Measurements from ENCODE around the gene HACD2.
"Not testable (repeated sequence)": the region's sequence is repeated elsewhere in the genome, so short reads cannot be mapped to it uniquely, and the experiment has no call there.

The HACD2 gene

DNA sequence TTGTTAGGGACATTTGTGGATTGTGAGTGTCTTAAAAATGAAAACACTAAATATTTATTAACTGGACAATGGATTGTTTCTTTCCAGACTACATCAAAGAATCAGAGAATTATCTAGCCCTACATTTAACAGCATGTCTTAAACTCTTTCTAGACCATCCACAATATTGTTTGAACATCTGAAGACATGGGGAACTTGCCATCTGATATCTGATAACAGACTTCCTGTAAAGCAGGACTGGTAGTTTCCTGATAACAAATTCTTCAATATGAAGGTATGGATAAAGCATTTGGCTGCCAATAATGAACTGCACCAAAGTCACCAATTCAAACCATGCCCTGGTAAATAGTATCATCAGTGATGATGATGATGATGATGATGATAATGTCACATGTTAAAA is 26.2 kb upstream of the HACD2 start:
- no peak for DNase-seq

DNA sequence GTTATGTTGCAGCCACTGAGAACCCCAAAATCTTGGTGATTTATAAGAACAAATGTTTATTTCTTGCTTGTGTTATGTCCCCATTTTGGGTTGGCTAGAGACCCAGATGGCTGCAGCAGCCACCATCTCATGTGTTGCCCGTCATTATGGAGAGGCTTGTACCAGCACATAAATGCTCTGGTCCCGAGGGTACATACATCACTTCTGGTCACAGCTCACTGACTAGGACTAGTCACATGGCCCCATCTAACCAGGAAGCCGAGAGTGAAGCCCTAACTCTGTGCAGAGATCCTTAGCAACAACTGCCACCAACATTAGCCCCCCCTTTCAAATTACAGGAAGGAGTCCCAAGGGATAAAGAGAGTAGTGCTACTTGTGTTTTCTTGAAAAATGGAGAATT is 25.5 kb upstream of the HACD2 start:
- DNase-seq: no peak

DNA sequence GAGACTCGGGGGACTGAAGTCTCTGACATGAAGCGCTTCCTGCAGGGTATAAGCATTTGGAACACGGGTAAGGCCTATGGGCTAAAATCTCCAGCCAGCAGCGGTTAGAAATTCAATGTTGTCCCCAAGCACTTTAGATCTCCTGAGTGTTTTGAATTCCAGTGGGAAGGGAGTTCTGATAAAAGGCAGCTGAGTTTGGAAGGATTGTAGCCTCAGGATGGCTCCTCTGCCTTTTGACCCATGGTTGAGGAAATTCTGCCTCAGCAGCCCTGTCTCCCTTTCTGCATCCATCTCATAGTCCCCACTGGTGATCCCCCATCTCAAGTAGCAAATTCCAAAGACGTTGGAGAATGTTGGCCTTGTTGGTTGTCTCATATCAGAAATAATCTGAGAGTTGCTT is 24.2 kb upstream of the HACD2 start:
- no peak for DNase-seq

DNA sequence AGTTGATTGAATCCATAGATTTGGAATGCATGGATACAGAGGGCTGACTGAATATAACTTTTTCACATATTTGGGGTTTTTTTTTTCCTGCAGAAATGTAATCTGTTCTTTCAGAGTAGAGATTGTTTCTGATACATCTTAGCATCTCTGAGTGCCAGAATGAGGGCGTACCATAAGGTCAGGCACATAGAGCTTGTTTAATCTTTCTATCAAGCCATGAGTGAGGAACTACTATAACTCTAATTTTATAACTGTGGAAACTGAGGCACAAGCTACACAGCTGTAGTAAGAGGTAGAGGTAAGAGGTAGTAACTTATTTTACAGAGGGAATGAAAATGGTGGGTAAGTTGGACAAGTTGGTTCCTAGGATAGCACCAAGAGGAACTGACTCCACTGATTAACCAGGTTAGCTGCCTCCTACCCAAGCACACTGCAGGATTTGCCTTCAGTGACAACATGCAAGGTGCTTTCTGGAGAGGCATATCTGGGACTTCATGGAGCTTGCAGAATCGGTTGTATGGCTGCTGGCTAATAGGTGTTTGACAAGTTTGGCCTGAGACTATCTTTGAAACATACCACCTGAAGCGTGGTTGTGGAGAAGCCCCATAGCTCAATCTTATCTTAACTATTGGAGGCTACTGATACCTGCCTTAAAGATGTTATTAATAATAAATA is 23.5 kb upstream of the HACD2 start:
- no peak for DNase-seq

DNA sequence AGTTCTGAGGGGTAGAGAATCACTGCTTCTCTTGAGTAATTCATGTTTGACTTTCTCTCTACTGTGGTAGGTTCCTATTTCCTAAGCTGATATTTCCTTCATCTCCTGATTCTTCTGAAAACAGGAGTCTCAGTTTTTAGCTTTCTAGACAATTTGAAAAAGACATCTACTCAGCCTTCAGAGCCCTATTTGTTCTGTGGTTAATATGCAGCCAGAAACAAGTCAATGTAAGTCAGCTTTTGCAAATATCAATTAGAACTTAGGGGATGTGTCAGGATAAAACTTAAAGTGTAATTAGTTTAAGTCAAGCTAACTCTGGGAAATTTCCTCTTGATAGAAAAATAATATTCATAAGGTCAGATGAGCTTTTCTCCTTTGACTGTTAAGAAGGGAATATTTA is 21.7 kb upstream of the HACD2 start:
- no peak for DNase-seq

DNA sequence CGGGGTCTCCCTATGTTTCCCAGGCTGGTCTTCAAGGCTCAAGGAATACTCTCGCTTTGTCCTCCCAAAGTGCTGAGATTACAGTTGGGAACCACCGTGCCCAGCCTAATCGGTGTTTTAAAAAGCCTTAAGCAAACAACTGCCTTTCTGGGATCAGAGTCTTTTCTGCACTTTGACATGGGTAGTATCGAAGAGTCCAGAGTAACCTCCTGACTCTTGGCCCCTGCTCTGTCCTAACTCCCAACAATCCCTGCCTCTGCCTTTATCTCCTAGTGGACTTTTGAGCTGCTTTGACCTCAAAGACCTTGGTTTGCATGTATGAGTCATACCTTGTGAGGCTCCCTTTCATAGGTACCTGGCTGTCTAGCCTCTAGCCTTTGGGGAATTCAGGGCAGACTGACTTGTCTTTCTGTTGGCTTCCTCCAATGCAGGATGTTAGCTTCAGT is 21.0 kb upstream of the HACD2 start:
- DNase-seq: no peak

DNA sequence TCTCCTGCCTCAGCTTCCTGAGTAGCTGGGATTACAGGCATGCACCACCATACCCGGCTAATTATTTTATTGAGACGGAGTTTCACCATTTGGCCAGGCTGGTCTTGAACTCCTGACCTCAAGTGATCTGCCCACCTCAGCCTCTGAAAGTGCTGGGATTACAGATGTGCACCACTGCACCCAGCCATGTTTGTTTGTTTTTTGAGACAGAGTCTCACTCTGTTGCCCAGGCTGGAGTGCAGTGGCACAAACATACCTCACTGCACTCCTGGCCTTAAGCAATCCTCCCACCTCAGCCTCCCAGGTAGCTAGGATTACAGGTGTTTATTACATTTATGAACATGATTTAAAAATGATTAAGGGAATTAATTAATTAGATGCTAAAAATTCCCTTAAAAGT is 18.3 kb upstream of the HACD2 start:
- not testable (repeated sequence) for DNase-seq

DNA sequence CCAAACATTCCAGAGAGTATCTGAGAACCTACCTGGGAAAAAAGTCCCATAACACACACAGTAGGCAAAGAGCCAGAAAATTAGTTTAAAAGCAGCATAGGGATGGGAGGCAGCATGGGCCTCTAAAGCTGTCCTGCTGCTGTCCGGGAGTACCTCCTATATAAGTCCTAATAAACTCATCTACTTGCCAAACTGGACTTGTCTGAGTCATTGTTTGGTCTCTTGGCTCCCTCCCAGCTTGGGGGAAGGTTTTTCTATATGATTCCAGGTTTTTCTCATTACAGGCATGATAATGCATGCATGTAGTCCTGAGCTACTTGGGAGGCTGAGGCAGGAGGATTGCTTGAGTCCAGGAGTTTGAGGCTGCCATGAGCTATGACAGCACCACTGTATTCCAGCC is 17.5 kb upstream of the HACD2 start:
- DNase-seq: no peak

DNA sequence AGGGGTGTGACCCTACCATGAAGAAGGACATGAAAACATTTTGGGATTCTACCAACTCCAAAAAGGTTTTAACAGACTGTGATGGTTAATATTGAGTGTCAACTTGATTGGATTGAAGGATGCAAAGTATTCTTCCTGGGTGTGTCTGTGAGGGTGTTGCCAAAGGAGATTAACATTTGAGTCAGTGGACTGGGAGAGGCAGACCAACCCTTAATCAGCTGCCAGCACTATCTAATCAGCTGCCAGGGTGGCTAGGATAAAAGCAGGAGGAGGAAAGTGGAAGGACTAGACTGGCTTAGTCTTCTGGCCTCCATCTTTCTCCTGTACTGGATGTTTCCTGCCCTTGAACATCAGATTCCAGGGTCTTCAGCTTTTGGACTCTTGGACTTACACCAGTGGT is 16.0 kb upstream of the HACD2 start:
- not testable (repeated sequence) for DNase-seq

DNA sequence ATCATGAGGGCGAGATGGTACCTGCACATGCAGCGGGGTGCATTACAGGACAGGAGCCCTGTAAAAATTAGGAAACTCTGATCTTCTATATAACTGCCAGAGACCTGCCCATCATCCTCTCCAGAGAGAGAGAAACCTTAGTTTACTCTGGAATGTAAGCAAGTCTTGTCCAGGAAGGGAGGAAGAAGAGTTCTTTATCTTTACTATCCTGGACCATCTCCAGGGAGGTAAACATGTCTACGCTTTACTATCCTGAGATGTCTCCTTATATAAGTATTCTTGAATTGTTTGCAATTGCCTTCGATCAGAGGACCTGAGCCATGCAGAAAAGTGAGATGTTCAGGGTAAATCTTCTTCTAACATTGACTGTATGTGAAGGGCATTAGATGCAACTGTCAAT is 12.7 kb upstream of the HACD2 start:
- DNase-seq: no peak

DNA sequence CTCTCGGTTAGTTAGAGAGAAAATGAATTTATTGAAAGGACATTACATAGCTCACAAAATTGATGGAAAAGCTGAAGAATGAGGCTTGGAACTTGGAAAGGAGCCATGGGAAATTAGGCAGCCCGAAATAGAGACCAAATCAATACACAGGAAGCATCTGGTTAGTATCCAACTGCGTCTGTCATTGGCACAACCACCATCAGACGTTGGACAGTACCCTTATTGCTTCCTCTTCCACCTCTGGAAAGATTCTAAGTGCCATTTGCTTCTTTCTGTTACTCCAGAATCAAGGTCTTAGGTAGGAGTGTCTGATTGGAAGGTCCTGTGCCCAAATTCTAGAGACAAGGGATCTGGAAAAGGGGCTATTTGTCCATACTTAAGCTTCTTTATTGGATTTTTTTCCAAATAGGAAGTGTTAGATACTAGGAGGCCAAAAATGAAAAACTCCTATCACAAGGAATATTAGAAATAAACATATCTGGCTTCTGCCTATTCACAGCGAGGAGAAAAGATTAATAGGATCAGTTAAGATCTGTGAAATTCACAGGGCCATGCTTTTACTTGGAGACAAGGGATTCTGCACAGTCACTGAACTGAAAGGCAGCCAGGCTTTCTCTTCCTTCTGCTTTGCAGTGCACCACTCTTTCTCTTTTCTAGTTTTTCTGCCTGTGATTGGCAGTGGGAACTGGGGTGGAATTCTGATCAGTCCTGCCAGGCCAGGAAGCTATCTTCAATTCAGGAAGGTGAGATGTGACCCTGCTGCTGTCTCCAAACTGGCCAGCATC is 10.7 kb upstream of the HACD2 start:
- DNase-seq: no peak

DNA sequence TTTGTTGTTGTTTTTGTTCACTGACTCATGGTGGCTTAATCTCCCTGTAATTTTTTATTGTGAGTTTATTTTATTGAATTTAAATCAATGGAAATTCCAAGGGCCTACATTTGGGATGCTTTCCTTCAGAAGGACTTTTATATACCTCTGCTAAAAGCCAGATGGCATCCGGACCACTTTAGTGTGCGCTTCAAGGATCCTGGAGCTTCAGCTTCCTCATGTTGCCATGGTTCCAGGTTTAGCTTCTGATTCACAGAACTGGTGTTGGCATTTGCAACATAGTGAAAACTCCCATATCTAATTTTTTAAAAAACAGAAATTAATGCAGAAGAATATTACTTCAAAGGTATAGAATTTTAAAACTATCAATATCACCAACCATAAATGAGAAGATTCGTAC is 8.5 kb upstream of the HACD2 start:
- DNase-seq: no peak

DNA sequence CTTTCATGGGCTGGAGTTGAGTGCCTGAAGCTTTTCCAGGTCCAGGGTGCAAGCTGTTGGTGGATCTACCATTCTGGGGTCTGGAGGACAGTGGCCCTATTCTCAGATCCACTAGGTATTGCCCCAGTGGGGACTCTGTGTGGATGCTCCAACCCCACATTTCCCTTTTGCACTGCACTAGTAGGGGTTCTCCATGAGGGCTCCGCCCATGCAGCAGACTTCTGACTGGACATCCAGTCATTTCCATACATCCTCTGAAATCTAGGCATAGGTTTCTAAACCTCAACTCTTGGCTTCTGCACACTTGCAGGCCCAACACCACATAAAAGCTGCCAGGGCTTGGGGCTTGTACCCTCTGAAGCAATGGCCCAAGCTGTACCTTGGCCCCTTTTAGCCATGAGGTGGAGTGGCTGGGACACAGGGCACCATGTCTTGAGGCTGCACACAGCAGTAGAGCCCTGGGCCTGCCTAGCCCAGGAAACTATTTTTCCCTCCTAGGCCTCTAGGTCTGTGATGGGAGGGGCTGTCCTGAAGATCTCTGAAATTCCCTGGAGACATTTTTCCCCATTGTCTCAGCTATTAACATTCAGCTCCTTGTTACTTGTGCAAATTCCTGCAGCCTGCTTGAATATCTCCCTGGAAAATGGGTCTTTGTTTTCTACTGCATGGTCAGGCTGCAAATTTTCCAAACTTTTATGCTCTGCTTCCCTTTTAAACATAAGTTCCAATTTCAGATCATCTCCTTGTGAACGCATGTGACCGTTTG is 6.0 kb upstream of the HACD2 start:
- no peak for DNase-seq

DNA sequence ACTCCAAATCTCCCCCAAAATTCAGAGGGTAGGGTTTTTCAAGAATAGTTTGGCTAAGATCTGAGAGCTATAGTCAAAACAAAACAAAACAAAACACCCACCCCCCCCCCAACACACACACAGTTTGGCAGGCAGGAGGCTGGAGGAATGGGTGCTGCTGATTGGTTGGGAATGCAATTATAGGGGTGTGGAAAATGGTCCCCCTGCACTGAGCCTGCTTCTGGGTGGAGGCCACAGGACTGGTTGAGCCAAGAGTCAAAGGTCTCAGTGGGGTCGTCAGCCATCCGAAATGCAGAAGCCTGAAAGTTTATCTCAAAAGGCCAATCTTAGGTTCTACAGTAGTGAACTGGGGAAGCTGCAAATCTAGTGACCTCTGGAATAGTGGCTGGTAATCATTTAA is 2.5 kb upstream of the HACD2 start:
- DNase-seq: no peak

DNA sequence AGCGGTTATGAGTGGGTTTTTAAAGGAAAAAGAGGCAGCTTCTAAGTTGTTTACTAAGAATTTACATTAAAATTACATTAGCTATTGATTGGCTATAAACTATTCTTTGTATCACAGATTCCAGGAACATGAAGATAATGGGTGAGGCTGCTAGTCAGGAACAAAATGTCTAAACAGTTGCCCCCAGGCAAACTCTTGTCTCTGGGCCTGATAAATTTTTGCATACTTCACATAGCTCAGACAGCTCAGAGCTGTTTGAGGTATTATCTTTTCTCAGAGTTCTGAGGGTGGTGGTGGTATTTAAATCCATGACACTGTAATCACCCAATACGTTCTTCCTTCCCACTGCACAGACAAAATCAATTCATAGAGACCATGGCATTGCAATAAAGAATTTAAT is 2.1 kb upstream of the HACD2 start:
- DNase-seq: no peak

DNA sequence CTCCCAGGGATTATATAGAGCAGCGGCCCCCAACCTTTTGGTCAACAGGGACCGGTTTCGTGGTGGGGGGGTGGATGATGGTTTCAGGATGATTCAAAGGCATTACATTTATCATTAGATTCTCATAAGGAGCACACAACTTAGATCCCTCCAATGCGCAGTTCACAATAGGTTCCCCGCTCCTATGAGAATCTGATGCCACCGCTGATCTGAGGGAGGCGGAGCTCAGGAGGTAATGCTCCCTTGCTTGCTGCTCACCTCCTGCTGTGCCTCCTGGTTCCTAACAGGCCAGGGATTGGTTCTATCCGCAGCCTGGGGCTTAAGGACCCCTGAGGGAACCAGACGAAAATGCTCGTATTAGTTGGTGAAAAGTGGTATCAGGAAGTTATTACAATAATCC is 1.3 kb upstream of the HACD2 start:
- DNase-seq: peak; percentile 27

DNA sequence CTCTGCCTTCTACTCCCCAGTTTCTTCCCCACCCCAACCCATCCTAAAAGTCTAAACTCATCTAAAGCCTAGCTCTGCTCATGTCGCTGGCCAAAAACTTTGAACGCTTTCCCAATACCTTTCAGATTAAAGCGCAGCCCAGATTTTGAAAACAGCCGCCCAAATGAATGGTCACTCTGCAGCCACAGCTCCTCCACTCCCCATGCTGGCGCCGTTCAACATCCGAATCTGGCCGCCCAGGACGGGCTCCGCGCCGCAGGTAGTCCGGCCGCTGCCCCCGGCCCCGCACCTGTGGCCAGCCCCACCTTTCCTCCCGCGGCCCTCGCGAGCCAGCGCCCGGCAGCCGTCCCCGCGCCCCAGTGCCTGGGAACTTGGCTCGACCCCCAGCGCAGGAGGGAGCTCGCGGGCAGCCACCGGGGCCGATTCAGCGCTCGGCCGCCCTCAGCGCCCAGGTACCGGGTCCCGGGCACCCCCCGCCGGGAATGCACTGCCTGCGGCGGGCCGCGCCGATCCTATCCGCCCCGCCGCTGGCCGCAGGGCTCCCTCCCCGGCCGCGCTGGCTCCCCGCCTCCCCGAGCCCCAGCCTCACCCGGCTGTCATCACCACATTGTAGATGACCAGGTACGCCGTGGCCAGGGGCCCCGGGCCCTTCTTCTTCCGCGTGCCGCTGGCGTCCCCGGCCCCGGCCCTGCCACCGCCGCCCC is 417 bp downstream of the HACD2 start:
- no peak for DNase-seq

DNA sequence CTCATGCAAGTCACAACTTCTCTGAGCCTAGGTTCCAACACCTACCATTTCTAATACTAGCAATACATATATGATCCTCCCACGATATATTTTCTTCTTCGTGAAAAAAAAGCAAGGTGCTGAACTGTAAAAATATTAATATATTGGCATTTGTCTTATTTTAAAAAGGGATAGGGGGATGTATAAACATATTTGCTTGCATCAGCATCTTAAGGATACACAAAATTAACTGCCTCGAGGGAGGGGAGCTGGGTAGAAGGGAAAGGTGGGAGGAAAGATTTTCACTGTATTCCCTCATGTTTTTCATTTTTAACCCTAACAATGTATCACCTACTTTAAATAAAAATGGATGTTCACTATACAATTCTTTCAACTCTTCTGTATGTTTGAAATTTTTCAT is 1.3 kb downstream of the HACD2 start:
- no peak for DNase-seq

DNA sequence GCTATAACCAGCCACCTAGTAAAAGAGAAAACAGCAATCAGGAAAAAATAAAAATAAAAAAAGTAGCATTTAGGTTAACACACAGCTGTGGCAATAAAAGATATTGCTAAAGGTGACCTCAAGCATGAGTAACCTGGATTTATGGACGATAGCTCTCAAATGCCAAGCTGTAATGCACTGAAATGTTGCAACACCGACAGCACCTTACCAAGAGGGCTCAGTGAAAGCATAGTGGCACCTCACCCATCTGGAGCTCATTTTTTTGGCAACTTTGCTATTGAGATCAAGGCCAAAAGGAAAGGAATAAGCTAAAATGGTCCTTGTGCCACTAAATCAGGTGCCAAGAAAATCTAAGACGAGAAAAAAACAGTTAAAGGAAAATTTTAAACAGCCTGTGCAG is 2.5 kb downstream of the HACD2 start:
- no peak for DNase-seq

DNA sequence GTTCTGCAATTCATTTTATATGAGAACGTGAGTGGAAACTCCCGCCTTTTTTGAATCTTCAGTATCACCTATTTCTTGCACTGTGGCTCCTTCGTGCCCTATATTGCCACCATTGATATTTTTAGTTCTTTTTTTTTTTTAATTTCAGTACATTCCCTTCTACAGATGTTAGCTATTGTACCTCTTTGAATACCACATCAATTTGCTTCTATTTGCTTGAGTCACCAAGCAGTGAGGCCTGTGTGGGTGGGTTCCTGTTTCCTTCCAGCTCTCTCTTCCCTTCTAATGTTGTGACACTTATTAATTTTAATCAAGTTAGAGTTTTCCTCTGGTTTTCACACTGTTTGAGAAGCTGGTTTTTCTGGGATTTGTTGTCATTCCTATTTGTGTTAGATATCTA is 8.7 kb downstream of the HACD2 start:
- no peak for DNase-seq

DNA sequence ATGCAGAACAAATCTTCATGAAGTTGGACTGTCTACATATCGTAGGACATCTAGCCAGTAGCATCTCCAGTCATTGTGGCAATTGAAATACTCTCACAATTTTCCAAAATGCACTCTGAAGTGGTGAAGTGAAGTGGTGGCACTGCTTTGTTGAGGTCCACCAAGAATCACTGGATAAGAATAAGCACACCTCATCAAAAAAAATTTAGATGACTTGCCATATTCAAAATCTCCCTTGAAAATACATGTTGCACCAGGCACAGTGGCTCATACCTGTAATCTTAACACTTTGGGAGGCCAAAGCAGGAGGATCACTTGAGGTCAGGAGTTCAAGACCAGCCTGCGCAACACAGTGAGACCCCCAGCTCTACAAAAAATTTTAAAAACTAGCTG is 12.9 kb downstream of the HACD2 start:
- no peak for DNase-seq

DNA sequence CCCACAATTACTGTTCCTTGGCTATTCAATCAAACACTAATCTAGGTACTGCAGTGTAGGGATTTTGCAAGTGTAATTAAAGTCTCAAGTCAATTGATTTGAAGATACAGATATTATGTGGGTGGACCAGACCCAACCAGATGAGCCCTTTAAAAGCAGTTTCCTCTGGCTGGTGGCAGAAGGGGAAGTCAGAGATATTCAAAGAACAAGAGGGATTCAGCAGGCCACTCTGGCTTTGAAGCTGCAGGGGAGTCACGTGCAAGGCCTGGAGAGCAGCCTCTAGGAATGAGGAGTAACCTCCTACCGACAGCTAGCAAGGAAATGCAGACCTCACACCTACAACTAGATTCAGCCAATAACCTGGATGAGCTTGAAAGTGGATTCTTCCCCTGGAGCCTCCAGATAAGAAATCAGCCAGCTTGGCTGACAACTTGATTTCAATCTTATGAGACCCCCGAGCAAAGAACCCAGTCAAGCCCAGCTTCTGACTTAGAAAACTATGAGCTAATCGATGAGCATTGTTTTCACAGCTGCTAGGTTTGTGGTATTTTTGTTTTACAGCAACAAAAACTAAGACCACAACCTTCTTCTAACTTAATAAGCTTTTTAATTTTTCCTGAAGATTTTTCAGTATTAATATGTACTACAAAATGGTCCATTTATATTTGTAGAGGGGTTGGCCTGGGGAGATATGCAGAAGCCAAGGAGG is 13.4 kb downstream of the HACD2 start:
- DNase-seq: no peak

DNA sequence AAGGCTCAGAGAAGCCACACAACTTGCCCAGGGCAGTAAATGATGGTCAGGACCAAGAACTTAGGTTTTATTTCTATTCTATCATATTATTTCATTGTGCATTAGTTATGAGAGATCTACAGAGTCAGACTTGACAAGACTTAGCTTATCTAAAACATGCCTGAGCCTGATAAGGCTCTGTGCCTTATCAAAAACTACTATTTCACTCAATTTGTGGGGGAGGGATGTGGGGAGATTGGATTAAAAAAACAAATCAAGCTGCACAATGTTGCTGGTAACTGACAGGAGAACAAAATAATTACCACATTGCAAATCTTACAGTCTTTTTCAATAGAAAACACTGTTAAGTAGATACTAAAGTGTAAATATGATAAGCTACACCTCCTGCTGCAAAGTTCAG is 16.0 kb downstream of the HACD2 start:
- no peak for DNase-seq

Measured in NCI-H748 treated with DMSO at 0.1 percent for 48 hours (cell line).